HFFc6 (cell line): ENCODE results near the gene SCYL1. TPM values are rescaled to one million over a fixed set of nuclear protein-coding genes. Genes with fewer than 3 reads are reported as not detected.
A peak's percentile ranks its signal among the peaks of the same experiment; 100 is the strongest.

Experiments
- DNase-seq: peaks from one replicate; pipeline ENCODE4 v3.0.0-alpha.2; 2018
- H3K27ac Mint-ChIP-seq: 2 replicates; pipeline ENCODE4 v1.8.0; 2020; ENCODE audit warnings: mild to moderate bottlenecking, mixed read lengths
- H3K27me3 Mint-ChIP-seq: 2 replicates; pipeline ENCODE4 v1.8.0; 2021; ENCODE audit warnings: mild to moderate bottlenecking, moderate library complexity, mixed read lengths; ENCODE audit not compliant: insufficient read depth
- H3K36me3 Mint-ChIP-seq: 2 replicates; pipeline ENCODE4 v1.8.0; 2021; ENCODE audit warnings: low read depth, mixed read lengths
- H3K4me1 Mint-ChIP-seq: 2 replicates; pipeline ENCODE4 v1.8.0; 2020; ENCODE audit warnings: low read depth, mixed read lengths
- H3K4me3 Mint-ChIP-seq: 2 replicates; pipeline ENCODE4 v1.8.0; 2020; ENCODE audit warnings: mild to moderate bottlenecking, moderate library complexity, mixed read lengths
- H3K9me3 Mint-ChIP-seq: 2 replicates; pipeline ENCODE4 v1.8.0; 2020; ENCODE audit warnings: mild to moderate bottlenecking, mixed read lengths
- total RNA-seq, 6 experiments: library from RNA; stranded (reverse); fragmentation: NEBNext Ultra II Directional; extraction: Animal tissue kit (Norgen Biotek cat#: 25700); gene quantifications; 2 replicates in 1 of 6; 3 replicates in 5 of 6; pipeline ENCODE4 v1.2.3, GENCODE V29; 2021
- TF ChIP-seq, protein P1 (sequence below): fragments of 200-600 bp; sonication (generic); IDR thresholded peaks from 2 replicates; pipeline ENCODE4 v1.5.0; 2021; ENCODE audit warnings: antibody characterized with exemption, mild to moderate bottlenecking

SCYL1 gene
- total RNA-seq, 6 experiments from 2014 or later: 120 to 137 (median 126) TPM

DNA sequence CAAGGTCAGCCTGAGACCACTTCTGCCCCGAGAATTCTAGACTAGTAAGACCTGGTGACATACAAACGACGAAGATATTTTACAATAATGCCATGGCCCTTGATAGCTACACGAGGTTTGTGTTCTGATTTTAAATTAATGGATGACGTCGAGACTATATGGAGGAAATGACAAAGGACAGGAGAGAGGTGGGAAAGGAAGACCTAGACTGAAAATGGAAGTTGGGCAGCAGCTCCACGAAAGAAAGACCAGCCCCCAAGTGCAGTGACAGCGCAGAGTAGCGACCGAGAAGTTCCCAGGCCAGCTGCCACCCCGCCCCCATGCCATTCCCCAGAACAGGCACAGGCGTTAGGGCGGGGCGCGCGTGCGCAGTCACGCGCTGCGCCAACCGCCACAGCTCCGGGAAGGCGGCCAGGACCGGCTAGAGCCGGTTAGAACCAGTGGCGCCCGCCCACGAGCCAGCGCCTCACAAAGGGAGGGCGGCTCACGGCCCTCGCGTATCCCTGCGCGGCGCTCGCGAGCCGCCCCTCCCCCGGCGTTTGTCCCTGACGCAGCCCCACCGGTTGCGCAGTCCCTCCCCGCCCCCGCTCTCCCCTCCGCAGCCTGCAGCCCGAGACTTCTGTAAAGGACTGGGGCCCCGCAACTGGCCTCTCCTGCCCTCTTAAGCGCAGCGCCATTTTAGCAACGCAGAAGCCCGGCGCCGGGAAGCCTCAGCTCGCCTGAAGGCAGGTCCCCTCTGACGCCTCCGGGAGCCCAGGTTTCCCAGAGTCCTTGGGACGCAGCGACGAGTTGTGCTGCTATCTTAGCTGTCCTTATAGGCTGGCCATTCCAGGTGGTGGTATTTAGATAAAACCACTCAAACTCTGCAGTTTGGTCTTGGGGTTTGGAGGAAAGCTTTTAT, 27.5 kb upstream of the SCYL1 start:
- Mint-ChIP-seq H3K4me1 (peaks cover 56% of the 10 kb centered on the region), H3K36me3 (no peaks in the 10 kb centered on the region), H3K27me3 (peaks cover 9% of the 10 kb centered on the region), H3K27ac (no peak overlapping the region), H3K9me3 (no peaks in the 10 kb centered on the region), H3K4me3 (peak overlapping the region; percentile 86; the same call in 1 of the 2 replicates)
- TF ChIP-seq, protein P1, sequence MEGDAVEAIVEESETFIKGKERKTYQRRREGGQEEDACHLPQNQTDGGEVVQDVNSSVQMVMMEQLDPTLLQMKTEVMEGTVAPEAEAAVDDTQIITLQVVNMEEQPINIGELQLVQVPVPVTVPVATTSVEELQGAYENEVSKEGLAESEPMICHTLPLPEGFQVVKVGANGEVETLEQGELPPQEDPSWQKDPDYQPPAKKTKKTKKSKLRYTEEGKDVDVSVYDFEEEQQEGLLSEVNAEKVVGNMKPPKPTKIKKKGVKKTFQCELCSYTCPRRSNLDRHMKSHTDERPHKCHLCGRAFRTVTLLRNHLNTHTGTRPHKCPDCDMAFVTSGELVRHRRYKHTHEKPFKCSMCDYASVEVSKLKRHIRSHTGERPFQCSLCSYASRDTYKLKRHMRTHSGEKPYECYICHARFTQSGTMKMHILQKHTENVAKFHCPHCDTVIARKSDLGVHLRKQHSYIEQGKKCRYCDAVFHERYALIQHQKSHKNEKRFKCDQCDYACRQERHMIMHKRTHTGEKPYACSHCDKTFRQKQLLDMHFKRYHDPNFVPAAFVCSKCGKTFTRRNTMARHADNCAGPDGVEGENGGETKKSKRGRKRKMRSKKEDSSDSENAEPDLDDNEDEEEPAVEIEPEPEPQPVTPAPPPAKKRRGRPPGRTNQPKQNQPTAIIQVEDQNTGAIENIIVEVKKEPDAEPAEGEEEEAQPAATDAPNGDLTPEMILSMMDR: peak; percentile 29; the same call in 1 of the 2 replicates
- DNase-seq: peak; percentile 97

DNA sequence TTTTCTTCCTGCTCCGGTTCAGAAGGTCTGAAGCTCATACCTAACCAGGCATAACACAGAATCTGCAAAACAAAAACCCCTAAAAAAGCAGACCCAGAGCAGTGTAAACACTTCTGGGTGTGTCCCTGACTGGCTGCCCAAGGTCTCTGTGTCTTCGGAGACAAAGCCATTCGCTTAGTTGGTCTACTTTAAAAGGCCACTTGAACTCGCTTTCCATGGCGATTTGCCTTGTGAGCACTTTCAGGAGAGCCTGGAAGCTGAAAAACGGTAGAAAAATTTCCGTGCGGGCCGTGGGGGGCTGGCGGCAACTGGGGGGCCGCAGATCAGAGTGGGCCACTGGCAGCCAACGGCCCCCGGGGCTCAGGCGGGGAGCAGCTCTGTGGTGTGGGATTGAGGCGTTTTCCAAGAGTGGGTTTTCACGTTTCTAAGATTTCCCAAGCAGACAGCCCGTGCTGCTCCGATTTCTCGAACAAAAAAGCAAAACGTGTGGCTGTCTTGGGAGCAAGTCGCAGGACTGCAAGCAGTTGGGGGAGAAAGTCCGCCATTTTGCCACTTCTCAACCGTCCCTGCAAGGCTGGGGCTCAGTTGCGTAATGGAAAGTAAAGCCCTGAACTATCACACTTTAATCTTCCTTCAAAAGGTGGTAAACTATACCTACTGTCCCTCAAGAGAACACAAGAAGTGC, 26.7 kb upstream of the SCYL1 start:
- peaks cover 48% of the 10 kb centered on the region for H3K4me1 Mint-ChIP-seq
- H3K27me3 Mint-ChIP-seq: peaks cover 5% of the 10 kb centered on the region

DNA sequence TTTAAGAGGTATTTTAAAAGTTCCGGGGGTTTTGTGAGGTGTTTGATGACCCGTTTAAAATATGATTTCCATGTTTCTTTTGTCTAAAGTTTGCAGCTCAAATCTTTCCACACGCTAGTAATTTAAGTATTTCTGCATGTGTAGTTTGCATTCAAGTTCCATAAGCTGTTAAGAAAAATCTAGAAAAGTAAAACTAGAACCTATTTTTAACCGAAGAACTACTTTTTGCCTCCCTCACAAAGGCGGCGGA, 26.2 kb upstream of the SCYL1 start:
- no peak overlapping the region for H3K4me3 Mint-ChIP-seq
- peaks cover 4% of the 10 kb centered on the region for H3K36me3 Mint-ChIP-seq
- DNase-seq: no peak
- H3K27ac Mint-ChIP-seq: no peak overlapping the region
- TF ChIP-seq, protein P1: no peak
- peaks cover 44% of the 10 kb centered on the region for H3K4me1 Mint-ChIP-seq
- H3K27me3 Mint-ChIP-seq: peaks cover 8% of the 10 kb centered on the region
- H3K9me3 Mint-ChIP-seq: peaks cover 4% of the 10 kb centered on the region

More for the DNA sequence above, 26.7 kb upstream of the SCYL1 start:
- H3K4me3 Mint-ChIP-seq: no peak overlapping the region
- H3K9me3 Mint-ChIP-seq: no peaks in the 10 kb centered on the region
- TF ChIP-seq, protein P1: no peak
- H3K36me3 Mint-ChIP-seq: no peaks in the 10 kb centered on the region
- H3K27ac Mint-ChIP-seq: no peak overlapping the region
- no peak for DNase-seq

DNA sequence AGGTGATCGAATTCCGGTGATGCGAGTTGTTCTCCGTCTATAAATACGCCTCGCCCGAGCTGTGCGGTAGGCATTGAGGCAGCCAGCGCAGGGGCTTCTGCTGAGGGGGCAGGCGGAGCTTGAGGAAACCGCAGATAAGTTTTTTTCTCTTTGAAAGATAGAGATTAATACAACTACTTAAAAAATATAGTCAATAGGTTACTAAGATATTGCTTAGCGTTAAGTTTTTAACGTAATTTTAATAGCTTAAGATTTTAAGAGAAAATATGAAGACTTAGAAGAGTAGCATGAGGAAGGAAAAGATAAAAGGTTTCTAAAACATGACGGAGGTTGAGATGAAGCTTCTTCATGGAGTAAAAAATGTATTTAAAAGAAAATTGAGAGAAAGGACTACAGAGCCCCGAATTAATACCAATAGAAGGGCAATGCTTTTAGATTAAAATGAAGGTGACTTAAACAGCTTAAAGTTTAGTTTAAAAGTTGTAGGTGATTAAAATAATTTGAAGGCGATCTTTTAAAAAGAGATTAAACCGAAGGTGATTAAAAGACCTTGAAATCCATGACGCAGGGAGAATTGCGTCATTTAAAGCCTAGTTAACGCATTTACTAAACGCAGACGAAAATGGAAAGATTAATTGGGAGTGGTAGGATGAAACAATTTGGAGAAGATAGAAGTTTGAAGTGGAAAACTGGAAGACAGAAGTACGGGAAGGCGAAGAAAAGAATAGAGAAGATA, 25.7 kb upstream of the SCYL1 start, which contains the start of gene MALAT1:
TSS of gene MALAT1 (plus strand) at position 69 of the 736 bp plus-strand sequence.
- Mint-ChIP-seq H3K4me3 (no peak within 1 kb of the TSS), H3K4me1 (peaks cover 40% of the 10 kb centered on the region), H3K27me3 (peaks cover 13% of the 10 kb centered on the region), H3K9me3 (peaks cover 8% of the 10 kb centered on the region), H3K36me3 (peaks cover 9% of the 10 kb centered on the region), H3K27ac (no peak within 1 kb of the TSS)
- DNase-seq: peak; percentile 95
- TF ChIP-seq, protein P1: no peak

DNA sequence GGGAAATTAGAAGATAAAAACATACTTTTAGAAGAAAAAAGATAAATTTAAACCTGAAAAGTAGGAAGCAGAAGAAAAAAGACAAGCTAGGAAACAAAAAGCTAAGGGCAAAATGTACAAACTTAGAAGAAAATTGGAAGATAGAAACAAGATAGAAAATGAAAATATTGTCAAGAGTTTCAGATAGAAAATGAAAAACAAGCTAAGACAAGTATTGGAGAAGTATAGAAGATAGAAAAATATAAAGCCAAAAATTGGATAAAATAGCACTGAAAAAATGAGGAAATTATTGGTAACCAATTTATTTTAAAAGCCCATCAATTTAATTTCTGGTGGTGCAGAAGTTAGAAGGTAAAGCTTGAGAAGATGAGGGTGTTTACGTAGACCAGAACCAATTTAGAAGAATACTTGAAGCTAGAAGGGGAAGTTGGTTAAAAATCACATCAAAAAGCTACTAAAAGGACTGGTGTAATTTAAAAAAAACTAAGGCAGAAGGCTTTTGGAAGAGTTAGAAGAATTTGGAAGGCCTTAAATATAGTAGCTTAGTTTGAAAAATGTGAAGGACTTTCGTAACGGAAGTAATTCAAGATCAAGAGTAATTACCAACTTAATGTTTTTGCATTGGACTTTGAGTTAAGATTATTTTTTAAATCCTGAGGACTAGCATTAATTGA, 25.0 kb upstream of the SCYL1 start:
- Mint-ChIP-seq H3K9me3 (peaks cover 16% of the 10 kb centered on the region), H3K27me3 (peaks cover 20% of the 10 kb centered on the region), H3K4me1 (peaks cover 40% of the 10 kb centered on the region), H3K27ac (no peak overlapping the region), H3K4me3 (no peak overlapping the region), H3K36me3 (peaks cover 16% of the 10 kb centered on the region)
- DNase-seq: no peak
- TF ChIP-seq, protein P1: no peak
